OCI-LY7 (cell line): ENCODE results near the gene ACSL4. TPM values are rescaled to one million over a fixed set of nuclear protein-coding genes. Genes with fewer than 3 reads are reported as not detected.

Experiments
- BruUV-seq: library from RNA; stranded (reverse); fragments of 400-500 nt; replicated peaks from 2 replicates; lab custom pipeline; 2021; lab: Mats Ljungman, UMichigan
- CTCF ChIA-PET: fragments of 300-600 bp; sonication (Branson Sonifier 250); formaldehyde crosslinking; loops from one replicate; lab custom pipeline; 2022; ENCODE audit warnings: antibody characterized with exemption; ENCODE audit not compliant: unreplicated experiment; lab: Charles Lee
- POLR2A ChIA-PET: fragments of 300-600 bp; sonication (Branson Sonifier 250); formaldehyde crosslinking; loops from one replicate; lab custom pipeline; 2022; ENCODE audit warnings: antibody characterized with exemption; lab: Charles Lee
- DNase-seq: peaks from one replicate; pipeline ENCODE4 v3.0.0-alpha.2; 2015; ENCODE audit warnings: low spot score
- H2AFZ ChIP-seq: fragments of 200-600 bp; sonication (generic), shearing (Covaris generic); 2 replicates; pipeline ENCODE4 v1.6.1; 2014; ENCODE audit warnings: mild to moderate bottlenecking, antibody characterized with exemption, low read length, moderate library complexity
- H3K27ac ChIP-seq: fragments of 200-600 bp; sonication (generic); 2 replicates; pipeline ENCODE4 v1.5.1; 2014; ENCODE audit warnings: mixed run types, low read depth, mild to moderate bottlenecking, moderate library complexity, low read length, inconsistent platforms; ENCODE audit not compliant: poor library complexity, severe bottlenecking
- H3K36me3 ChIP-seq: fragments of 200-600 bp; sonication (generic); 2 replicates; pipeline ENCODE4 v1.6.1; 2014; ENCODE audit warnings: mild to moderate bottlenecking, antibody characterized with exemption, low read length, moderate library complexity, mixed read lengths; ENCODE audit not compliant: insufficient read depth
- H3K4me1 ChIP-seq: fragments of 200-600 bp; sonication (generic); 2 replicates; pipeline ENCODE4 v1.5.1; 2014; ENCODE audit warnings: mild to moderate bottlenecking, low read length; ENCODE audit not compliant: insufficient read depth, poor library complexity, severe bottlenecking
- H3K4me2 ChIP-seq: fragments of 200-600 bp; sonication (generic); 2 replicates; pipeline ENCODE4 v1.6.1; 2014; ENCODE audit warnings: mild to moderate bottlenecking, low read length
- H3K4me3 ChIP-seq: fragments of 200-600 bp; sonication (generic); 2 replicates; pipeline ENCODE4 v1.5.1; 2014; ENCODE audit warnings: mild to moderate bottlenecking, low read depth, low read length; ENCODE audit not compliant: poor library complexity, severe bottlenecking
- H3K79me2 ChIP-seq: fragments of 200-600 bp; sonication (generic); 2 replicates; pipeline ENCODE4 v1.6.1; 2016; ENCODE audit warnings: low read depth, mild to moderate bottlenecking, low read length, moderate library complexity, mixed read lengths; ENCODE audit not compliant: insufficient read depth
- H3K9me2 ChIP-seq: fragments of 200-600 bp; sonication (generic); 2 replicates; pipeline ENCODE4 v1.6.1; 2016; ENCODE audit warnings: mild to moderate bottlenecking, low read length, mixed read lengths; ENCODE audit not compliant: insufficient read depth
- H3K9me3 ChIP-seq: fragments of 200-600 bp; sonication (generic); 2 replicates; pipeline ENCODE4 v1.6.1; 2014; ENCODE audit warnings: mild to moderate bottlenecking, mixed run types, low read length, mixed read lengths
- H4K20me1 ChIP-seq: fragments of 200-600 bp; sonication (generic); 2 replicates; pipeline ENCODE4 v1.6.1; 2014; ENCODE audit warnings: mild to moderate bottlenecking, antibody characterized with exemption, low read length, moderate library complexity, mixed read lengths; ENCODE audit not compliant: insufficient read depth
- CTCF ChIP-seq: fragments of 200-600 bp; sonication (generic); conservative IDR thresholded peaks from 2 replicates; pipeline ENCODE4 v1.5.1; 2014; ENCODE audit warnings: mild to moderate bottlenecking, antibody characterized with exemption, low read length, moderate library complexity, mixed read lengths
- EZH2phosphoT487 ChIP-seq: fragments of 200-600 bp; sonication (generic); IDR thresholded peaks from 2 replicates; pipeline ENCODE4 v1.6.1; 2018; ENCODE audit warnings: low read depth, borderline replicate concordance, mild to moderate bottlenecking, mixed run types, antibody characterized with exemption, low read length, moderate library complexity, mixed read lengths
- intact Hi-C: fragments of 100-400 bp; cut with micrococcal nuclease; formaldehyde crosslinking; loops from one replicate; pipeline ENCODE4 v1.10.0; 2022; ENCODE audit not compliant: unreplicated experiment
- total RNA-seq, 2 experiments: library from RNA; depleted of rRNA in 1 of 2; stranded (reverse); fragments of >200 nt in 1 of 2; shearing (Covaris generic) in 1 of 2; gene quantifications; 2 replicates each; pipeline ENCODE4 v1.2.3, GENCODE V29; 2014 to 2022

Gene ACSL4
- total RNA-seq, 2 experiments from 2014 or later = 18.4 to 35.4 TPM

- Histone ChIP-seq H3K4me1 (no peaks in the 10 kb centered on the region), H3K4me2 (no peak overlapping the region), H3K36me3 (no peaks in the 10 kb centered on the region), H3K79me2 (no peaks in the 10 kb centered on the region), H2AFZ (no peak overlapping the region), H3K4me3 (no peak overlapping the region), H4K20me1 (no peaks in the 10 kb centered on the region), H3K9me3 (no peaks in the 10 kb centered on the region), H3K9me2 (no peaks in the 10 kb centered on the region), H3K27ac (no peak overlapping the region)
- TF ChIP-seq CTCF (no peak), EZH2phosphoT487 (no peak)
- ChIA-PET CTCF (no interaction called here), POLR2A (interaction anchor here (1.7 kb wide), 1 partner anchor 11 kb away, joined by 4 read pairs; no protein-coding TSS in a partner anchor)
- no TSS peak for BruUV-seq
- intact Hi-C loops = no loop called here
- DNase-seq = no peak
These were observed 41.6 kb upstream of the ACSL4 start for GRCh38 chrX:109774706-109775105.

GRCh38 chrX:109774136-109774535 is 41.1 kb upstream of the ACSL4 start:
- Histone ChIP-seq H3K4me3 (no peak overlapping the region), H3K9me2 (no peaks in the 10 kb centered on the region), H3K27ac (no peak overlapping the region), H3K9me3 (no peaks in the 10 kb centered on the region), H3K4me2 (no peak overlapping the region), H4K20me1 (no peaks in the 10 kb centered on the region), H3K79me2 (no peaks in the 10 kb centered on the region), H3K4me1 (no peaks in the 10 kb centered on the region), H2AFZ (no peak overlapping the region), H3K36me3 (no peaks in the 10 kb centered on the region)
- BruUV-seq = no TSS peak
- TF ChIP-seq CTCF (no peak), EZH2phosphoT487 (no peak)
- CTCF ChIA-PET = no interaction called here
- DNase-seq = no peak
- intact Hi-C loops = no loop called here
- POLR2A ChIA-PET = interaction anchor here (1.7 kb wide), 1 partner anchor 12 kb away, joined by 4 read pairs; no protein-coding TSS in a partner anchor

DNA sequence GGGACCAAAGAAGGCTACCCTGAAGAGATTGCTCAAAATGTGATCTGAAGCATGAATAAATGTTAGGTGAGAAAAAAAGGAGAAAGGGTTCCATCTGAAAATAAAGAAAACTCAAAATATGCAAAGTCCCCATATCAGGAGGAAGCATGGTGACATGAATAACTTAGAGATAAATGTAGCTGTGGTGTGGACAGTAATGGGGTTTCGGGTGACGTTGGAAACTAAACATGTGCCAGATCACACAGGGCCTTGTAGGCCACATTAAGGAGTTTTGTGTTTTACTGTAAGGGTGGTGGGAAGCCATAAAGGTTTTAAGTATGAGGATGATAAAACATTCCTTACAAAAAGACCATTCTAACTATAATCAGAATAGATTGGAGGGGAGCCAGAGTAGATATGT is 40.3 kb upstream of the ACSL4 start:
- H3K36me3 ChIP-seq = no peaks in the 10 kb centered on the region
- no TSS peak for BruUV-seq

More for the DNA sequence above, 40.3 kb upstream of the ACSL4 start:
- H3K4me3 ChIP-seq = no peak overlapping the region
- no peaks in the 10 kb centered on the region for H3K9me2 ChIP-seq
- H3K9me3 ChIP-seq = no peaks in the 10 kb centered on the region
- no peak overlapping the region for H2AFZ ChIP-seq
- intact Hi-C loops = no loop called here
- no peak overlapping the region for H3K27ac ChIP-seq
- no peaks in the 10 kb centered on the region for H3K79me2 ChIP-seq
- TF ChIP-seq CTCF (no peak), EZH2phosphoT487 (no peak)
- H3K4me2 ChIP-seq = no peak overlapping the region
- no peaks in the 10 kb centered on the region for H4K20me1 ChIP-seq
- no peak for DNase-seq
- CTCF ChIA-PET = no interaction called here
- no peaks in the 10 kb centered on the region for H3K4me1 ChIP-seq
- POLR2A ChIA-PET = no interaction called here
